H7 (cell line): ENCODE results near the gene RLN3. TPM values are rescaled to one million over a fixed set of nuclear protein-coding genes. Genes with fewer than 3 reads are reported as not detected.

Source experiments
- DNase-seq: peaks from one replicate; pipeline ENCODE4 v3.0.0; 2012
- H3K27me3 ChIP-seq: 2 replicates; pipeline ENCODE4 v1.6.0; 2011; ENCODE audit warnings: mild to moderate bottlenecking, low read length; ENCODE audit not compliant: control insufficient read depth, insufficient read depth
- H3K36me3 ChIP-seq: replicated peaks from 2 replicates; pipeline ENCODE4 v1.5.1; 2011; ENCODE audit warnings: low read length; ENCODE audit not compliant: control insufficient read depth, insufficient read depth
- H3K4me3 ChIP-seq: 2 replicates; pipeline ENCODE4 v1.5.1; 2011; ENCODE audit warnings: low read depth, mild to moderate bottlenecking, control low read depth, low read length, moderate library complexity; ENCODE audit not compliant: insufficient read depth
- total RNA-seq: library from RNA; depleted of rRNA; stranded (reverse); fragments of >200 nt; shearing (Covaris generic); gene quantifications from 2 replicates; pipeline ENCODE4 v1.2.3, GENCODE V29; 2014

RLN3 gene
- total RNA-seq, 1 experiment from 2014 or later = not detected

DNA sequence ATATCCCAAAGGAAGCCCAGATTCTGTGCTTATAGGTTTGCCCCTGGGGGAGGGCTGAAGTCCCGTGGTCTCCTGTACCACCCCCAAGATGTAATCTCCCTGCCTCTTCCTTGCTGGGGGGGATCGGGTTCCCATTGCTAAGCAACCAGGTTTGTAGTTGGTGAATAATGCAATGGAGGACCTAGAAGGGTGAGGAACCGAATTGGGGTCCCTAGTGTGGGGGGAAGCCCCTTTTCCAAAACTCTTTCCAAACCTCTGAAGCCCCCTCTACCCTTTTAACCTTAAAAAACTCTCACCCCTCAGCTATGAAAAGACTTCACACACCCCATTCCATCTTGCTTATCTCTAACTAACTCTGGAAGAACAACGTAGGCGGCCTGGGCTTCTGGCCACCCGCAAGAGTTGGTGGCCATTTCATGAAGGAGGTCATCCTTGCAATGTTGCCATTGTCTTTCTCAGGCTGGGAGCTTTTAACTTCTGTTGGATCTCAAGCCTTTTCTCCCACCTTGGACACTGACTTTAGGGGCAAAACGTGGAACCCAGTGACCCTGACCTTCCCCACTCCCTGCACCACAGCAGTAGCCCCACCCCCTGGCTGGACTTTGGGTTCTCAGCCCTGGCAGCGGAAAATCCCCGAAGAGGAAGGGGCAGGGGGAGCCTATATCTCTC lies 33.3 kb downstream of the RLN3 start:
- peaks cover 24% of the 10 kb centered on the region for H3K27me3 ChIP-seq
- peak; percentile 8 for DNase-seq
- H3K36me3 ChIP-seq = no peaks in the 10 kb centered on the region
- H3K4me3 ChIP-seq = no peak overlapping the region

DNA sequence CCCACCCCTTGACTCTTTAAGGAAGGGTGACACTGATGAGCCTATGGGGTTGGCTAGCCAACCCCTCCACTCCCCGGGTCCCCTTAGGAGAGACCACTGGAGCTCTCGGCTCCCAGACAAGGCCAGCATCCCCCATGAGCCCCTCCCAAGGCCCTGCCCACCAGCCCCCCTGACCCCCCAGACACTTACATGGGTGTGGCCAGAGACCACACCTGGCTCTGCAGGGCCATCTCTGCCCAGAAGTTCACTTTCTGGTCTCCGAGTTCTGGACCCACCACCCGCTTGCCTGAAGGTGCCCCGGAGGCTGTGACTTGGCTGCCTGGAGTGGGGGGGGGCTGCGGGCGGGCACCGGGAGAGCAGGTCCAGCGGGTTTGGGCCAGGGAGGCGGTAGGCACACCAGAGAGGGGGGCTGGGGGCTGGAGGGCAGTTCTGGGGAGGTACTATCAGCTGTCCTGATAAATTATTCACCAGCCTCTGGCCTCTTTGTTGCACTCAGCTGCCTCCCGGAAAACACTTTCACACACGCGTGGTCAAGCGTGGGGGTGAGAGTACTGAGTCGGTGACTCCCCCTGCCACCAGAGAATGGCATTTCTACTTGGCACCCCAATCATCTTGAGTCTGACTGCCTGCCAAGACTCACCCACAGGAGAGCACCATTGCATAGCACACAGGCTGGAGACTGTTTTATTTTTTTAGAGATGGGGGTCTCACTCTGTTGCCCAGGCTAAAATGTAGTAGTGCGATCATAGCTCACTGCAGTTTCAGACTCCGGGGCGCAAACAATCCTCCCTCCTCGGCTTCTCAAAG lies 34.0 kb downstream of the RLN3 start, which contains the start of gene PALM3:
Gene PALM3, minus strand, starts transcription at position 326 of the 807 bp plus-strand sequence. Its CDS starts 96 bp downstream, at position 230.
- H3K27me3 ChIP-seq = peaks cover 22% of the 10 kb centered on the region
- H3K36me3 ChIP-seq = no peaks in the 10 kb centered on the region
- peak; percentile 38 for DNase-seq
- no peak within 1 kb of the TSS for H3K4me3 ChIP-seq

- Histone ChIP-seq H3K36me3 (no peaks in the 10 kb centered on the region), H3K27me3 (peaks cover 19% of the 10 kb centered on the region), H3K4me3 (no peak overlapping the region)
- no peak for DNase-seq
These were observed 34.6 kb downstream of the RLN3 start for GRCh38 chr19:14062558-14062855.

GRCh38 chr19:14063105-14063504 lies 35.2 kb downstream of the RLN3 start:
- no peak overlapping the region for H3K4me3 ChIP-seq
- peaks cover 15% of the 10 kb centered on the region for H3K27me3 ChIP-seq
- H3K36me3 ChIP-seq = no peaks in the 10 kb centered on the region
- no peak for DNase-seq

GRCh38 chr19:14066134-14066533 lies 38.2 kb downstream of the RLN3 start:
- no peak overlapping the region for H3K4me3 ChIP-seq
- no peaks in the 10 kb centered on the region for H3K36me3 ChIP-seq
- H3K27me3 ChIP-seq = peaks cover 3% of the 10 kb centered on the region; the same call in 1 of the 2 replicates
- DNase-seq = no peak

DNA sequence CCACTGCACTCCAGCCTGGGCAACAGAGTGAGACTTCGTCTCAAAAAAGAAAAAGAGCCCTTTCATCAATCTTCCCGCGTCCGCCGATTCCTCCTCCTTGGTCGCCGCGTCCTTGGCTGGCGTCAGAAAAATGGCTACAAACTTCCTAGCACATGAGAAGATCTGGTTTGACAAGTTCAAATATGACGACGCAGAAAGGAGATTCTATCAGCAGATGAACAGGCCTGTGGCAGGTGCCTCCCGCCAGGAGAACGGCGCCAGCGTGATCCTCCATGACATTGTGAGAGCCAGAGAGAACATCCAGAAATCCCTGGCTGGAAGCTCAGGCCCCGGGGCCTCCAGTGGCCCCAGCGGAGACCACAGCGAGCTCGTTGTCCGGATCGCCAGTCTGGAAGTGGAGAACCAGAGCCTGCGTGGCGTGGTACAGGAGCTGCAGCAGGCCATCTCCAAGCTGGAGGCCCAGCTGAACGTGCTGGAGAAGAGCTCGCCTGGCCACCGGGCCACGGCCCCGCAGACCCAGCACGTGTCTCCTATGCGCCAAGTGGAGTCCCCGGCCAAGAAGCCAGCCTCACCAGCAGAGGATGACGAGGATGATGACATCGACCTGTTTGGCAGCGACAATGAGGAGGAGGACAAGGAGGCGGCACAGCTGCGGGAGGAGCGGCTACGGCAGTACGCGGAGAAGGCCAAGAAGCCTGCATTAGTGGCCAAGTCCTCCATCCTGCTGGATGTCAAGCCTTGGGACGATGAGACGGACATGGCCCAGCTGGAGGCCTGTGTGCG lies 42.5 kb downstream of the RLN3 start:
- Histone ChIP-seq H3K36me3 (no peaks in the 10 kb centered on the region), H3K27me3 (peaks cover 38% of the 10 kb centered on the region), H3K4me3 (no peak overlapping the region)
- DNase-seq = peak; percentile 7

DNA sequence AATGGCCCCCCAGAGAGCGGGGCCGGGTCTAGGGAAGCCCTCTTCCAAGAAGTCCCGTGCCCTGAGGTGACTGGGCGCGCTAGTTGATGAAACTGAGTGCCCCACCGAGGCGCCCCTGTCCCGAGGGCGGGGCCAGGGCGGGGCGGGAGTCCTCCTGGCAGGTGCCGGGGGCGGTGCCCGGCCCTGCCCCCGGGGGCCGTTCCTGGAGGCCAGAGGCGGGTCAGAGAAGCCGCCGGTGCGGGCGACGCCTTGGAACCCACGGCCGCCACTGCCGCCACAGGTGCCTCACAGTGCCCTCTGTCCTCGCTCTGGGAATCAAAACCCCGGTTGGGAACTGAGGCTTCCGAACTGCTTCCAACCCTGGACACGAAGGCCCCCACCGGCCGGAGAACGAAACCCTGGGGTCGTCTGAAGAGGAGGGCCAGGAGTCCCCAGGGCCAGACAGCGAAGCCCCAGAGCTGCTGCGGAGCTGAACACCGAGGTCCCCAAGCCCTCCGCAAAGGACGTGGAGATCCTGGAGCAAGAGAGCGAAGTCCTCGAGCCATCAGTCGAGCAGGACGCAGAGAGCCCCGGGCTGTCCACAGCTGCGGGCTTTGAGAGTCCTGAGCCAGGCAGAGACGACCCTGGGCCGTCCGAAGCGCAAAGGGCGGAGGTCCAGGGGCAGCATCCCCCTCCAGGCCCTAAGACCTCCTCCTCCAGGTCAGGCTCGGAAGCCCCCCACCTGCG lies 44.8 kb downstream of the RLN3 start, which contains the start of gene MISP3:
Gene MISP3, plus strand, starts transcription at position 252 of the 726 bp plus-strand sequence. CDS start 524 bp downstream, outside the sequence.
- H3K27me3 ChIP-seq = peaks cover 40% of the 10 kb centered on the region
- H3K36me3 ChIP-seq = no peaks in the 10 kb centered on the region
- DNase-seq = peak; percentile 74
- peak within 1 kb of the TSS; percentile 48 for H3K4me3 ChIP-seq

DNA sequence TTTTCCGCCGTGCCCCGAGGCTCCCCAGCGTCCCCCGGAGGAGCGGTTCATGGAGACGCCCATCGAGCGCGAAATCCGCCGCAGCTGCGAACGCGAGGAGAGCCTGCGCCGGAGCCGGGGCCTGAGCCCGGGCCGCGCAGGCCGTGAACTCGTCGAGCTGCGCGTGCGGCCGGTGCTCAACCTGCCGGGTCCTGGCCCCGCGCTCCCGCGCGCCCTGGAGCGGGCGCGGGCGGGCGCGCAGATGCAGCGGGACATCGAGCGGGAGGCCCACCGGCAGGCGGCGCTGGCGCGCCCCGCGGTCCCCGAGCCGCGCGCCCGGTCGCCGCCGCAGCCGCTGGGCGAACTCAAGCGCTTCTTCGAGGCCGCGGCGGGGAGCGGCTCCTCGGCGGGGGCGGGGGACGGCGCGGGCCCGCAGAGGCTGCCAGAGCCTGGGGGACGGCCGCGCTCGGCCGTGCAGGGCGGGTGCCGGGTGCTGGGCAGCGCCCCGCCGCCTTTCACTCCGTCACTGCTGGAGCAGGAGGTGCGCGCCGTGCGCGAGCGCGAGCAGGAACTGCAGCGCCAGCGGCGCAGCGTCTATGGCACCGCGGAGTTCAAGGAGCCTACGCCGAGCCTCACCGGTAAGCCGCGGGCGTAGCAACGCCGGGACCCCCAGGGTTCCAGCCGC lies 45.4 kb downstream of the RLN3 start:
- DNase-seq = peak; percentile 90
- H3K27me3 ChIP-seq = peaks cover 40% of the 10 kb centered on the region
- peak overlapping the region; percentile 48 for H3K4me3 ChIP-seq
- H3K36me3 ChIP-seq = no peaks in the 10 kb centered on the region

DNA sequence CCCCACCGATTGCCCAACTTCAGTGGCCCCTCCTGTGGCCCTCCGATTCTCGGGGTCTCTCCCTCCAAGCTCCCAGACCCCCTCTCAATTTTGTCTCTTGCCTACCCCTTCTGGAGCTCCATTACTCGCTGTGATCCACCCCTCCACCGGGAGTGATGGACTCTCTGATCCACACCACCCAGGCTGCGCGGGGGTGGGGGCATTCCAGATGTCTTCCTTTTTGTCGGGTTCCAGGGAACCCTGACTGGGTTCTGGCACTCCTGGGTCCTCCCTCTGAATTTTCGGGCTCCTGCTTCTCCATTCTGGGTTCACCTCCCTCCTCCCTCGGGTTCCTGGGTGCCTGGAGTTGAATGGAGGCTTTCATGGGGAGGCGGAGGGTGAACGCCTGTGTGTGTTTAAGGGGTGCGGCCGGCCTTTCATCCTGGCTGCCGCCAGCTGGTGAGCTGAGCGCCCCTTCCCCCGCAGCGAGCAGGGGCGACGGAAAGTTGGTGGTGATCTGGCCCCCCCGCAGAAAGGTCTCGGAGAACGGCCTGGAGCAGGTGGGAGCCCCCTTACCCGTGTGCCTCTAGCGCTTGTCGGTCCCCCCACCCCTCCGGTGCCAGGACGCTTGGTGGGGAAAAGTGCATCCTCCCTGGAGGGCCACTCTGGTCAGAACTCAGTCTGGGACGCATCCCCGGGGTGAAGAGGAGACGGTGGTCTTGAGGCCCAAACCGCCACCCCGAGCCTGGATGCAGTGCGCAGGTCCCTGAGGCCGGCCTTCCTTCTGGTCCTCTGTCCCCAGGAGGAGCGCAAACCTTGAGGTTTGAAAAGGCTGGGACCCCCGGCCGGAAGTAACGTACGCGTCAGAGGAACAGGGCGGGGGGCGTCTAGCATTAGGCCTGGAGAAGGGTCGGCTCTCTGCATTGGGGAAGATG lies 46.2 kb downstream of the RLN3 start:
- DNase-seq = peak; percentile 56
- peaks cover 40% of the 10 kb centered on the region for H3K27me3 ChIP-seq
- no peaks in the 10 kb centered on the region for H3K36me3 ChIP-seq

DNA sequence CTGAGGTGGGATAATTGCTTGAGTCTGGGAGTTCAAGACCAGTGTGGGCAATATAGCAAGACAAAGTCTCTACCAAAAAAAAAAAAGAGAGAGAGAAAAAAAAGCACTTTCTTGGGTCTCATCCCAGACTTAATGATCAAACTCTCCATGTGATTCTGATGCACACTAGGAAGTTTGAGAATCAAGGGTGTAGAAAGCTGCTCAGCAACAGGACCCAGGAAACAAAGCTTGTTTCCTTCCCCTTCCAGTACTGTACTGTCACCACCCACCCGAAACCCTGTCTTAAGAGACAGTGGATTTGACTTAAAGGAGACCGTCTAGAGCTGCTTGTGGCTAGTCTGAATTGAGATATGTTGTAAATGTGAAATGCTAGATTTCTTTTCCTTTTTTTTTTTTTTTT lies 50.5 kb downstream of the RLN3 start:
- no peak for DNase-seq
- H3K36me3 ChIP-seq = no peaks in the 10 kb centered on the region
- H3K27me3 ChIP-seq = peaks cover 25% of the 10 kb centered on the region
- no peak overlapping the region for H3K4me3 ChIP-seq

More for the DNA sequence above, 46.2 kb downstream of the RLN3 start:
- H3K4me3 ChIP-seq = peak overlapping the region; percentile 48
